IMR-90 (cell line): Measurements from ENCODE around the gene TP73. TPM values are rescaled to one million over a fixed set of nuclear protein-coding genes. Genes with fewer than 3 reads are reported as not detected.

Experiments
- ATAC-seq: fragments of 200-7000 bp; cut with Tn5 transposase; 2 replicates; pipeline ENCODE4 v1.9.1; 2020; ENCODE audit warnings: low read depth, mild to moderate bottlenecking, moderate library complexity
- BruUV-seq: library from RNA; stranded (reverse); fragments of 400-500 nt; replicated peaks from 2 replicates; lab custom pipeline; 2021; lab: Mats Ljungman, UMichigan
- CTCF ChIA-PET: fragments of 300-600 bp; formaldehyde crosslinking; extraction: SDS; loops from one replicate; lab custom pipeline; 2021; ENCODE audit warnings: antibody characterized with exemption; lab: Yijun Ruan, JAX
- POLR2A ChIA-PET: fragments of 300-600 bp; sonication (Branson Sonifier 250); formaldehyde crosslinking; loops from one replicate; lab custom pipeline; 2022; ENCODE audit warnings: antibody characterized with exemption; ENCODE audit not compliant: unreplicated experiment; lab: Charles Lee
- DNase-seq: peaks from one replicate; pipeline ENCODE4 v3.0.0; 2013
- H2AFZ ChIP-seq: replicated peaks from 2 replicates; pipeline ENCODE3; 2013; ENCODE audit warnings: low read length, mild to moderate bottlenecking; ENCODE audit not compliant: poor library complexity
- H2AK5ac ChIP-seq: 2 replicates; pipeline ENCODE4 v1.6.1; 2013; ENCODE audit warnings: low read depth, low read length, inconsistent platforms
- H2AK9ac ChIP-seq: replicated peaks from 2 replicates; pipeline ENCODE3; 2013; ENCODE audit warnings: mild to moderate bottlenecking, low read depth, low read length, moderate library complexity; ENCODE audit not compliant: poor library complexity
- H2BK120ac ChIP-seq: 2 replicates; pipeline ENCODE4 v1.6.1; 2013; ENCODE audit warnings: low read depth, low read length, inconsistent platforms
- H2BK15ac ChIP-seq: 3 replicates; pipeline ENCODE4 v1.6.1; 2013; ENCODE audit warnings: low read depth, low read length, inconsistent platforms
- H2BK20ac ChIP-seq: 2 replicates; pipeline ENCODE4 v1.6.1; 2013; ENCODE audit warnings: low read depth, mild to moderate bottlenecking, inconsistent platforms, low read length, moderate library complexity
- H2BK5ac ChIP-seq: 2 replicates; pipeline ENCODE4 v1.6.1; 2013; ENCODE audit warnings: mild to moderate bottlenecking, low read depth, low read length, inconsistent platforms; ENCODE audit not compliant: poor library complexity, severe bottlenecking
- H3K14ac ChIP-seq: replicated peaks from 2 replicates; pipeline ENCODE4 v1.6.1; 2013; ENCODE audit warnings: low read depth, low read length, inconsistent platforms
- H3K18ac ChIP-seq: 2 replicates; pipeline ENCODE4 v1.6.1; 2013; ENCODE audit warnings: low read depth, low read length, control low read depth
- H3K23ac ChIP-seq: 2 replicates; pipeline ENCODE4 v1.6.1; 2013; ENCODE audit warnings: low read depth, low read length, inconsistent platforms
- H3K27ac ChIP-seq: 2 replicates; pipeline ENCODE4 v1.5.1; 2013; ENCODE audit warnings: mild to moderate bottlenecking, control low read depth, low read length; ENCODE audit not compliant: insufficient read depth
- H3K27me3 ChIP-seq: 2 replicates; pipeline ENCODE4 v1.6.1; 2013; ENCODE audit warnings: low read length; ENCODE audit not compliant: control insufficient read depth, insufficient read depth
- H3K36me3 ChIP-seq: 2 replicates; pipeline ENCODE4 v1.6.1; 2013; ENCODE audit warnings: low read length, mixed read lengths; ENCODE audit not compliant: control insufficient read depth, insufficient read depth
- H3K4ac ChIP-seq: 2 replicates; pipeline ENCODE4 v1.6.1; 2013; ENCODE audit warnings: low read depth, low read length, inconsistent platforms
- H3K4me1 ChIP-seq: 2 replicates; pipeline ENCODE4 v1.6.1; 2013; ENCODE audit warnings: low read length, mixed read lengths; ENCODE audit not compliant: control insufficient read depth, insufficient read depth
- H3K4me2 ChIP-seq: 2 replicates; pipeline ENCODE4 v1.6.1; 2013; ENCODE audit warnings: low read depth, mild to moderate bottlenecking, control low read depth, low read length, moderate library complexity
- H3K4me3 ChIP-seq: 2 replicates; pipeline ENCODE4 v1.5.1; 2013; ENCODE audit warnings: low read depth, mild to moderate bottlenecking, control low read depth, low read length, moderate library complexity; ENCODE audit not compliant: insufficient read depth
- H3K56ac ChIP-seq: 2 replicates; pipeline ENCODE4 v1.6.1; 2013; ENCODE audit warnings: low read length, inconsistent platforms; ENCODE audit not compliant: insufficient read depth; ENCODE audit errors: extremely low read depth
- H3K79me1 ChIP-seq, 2 experiments: 2 replicates each; pipeline ENCODE4 v1.6.1; 2013; ENCODE audit warnings: low read length in 2 of 2, inconsistent platforms in 1 of 2, low read depth in 1 of 2
- H3K9ac ChIP-seq: 2 replicates; pipeline ENCODE4 v1.6.1; 2013; ENCODE audit warnings: low read depth, low read length, control low read depth
- H3K9me1 ChIP-seq: 2 replicates; pipeline ENCODE4 v1.6.1; 2013; ENCODE audit warnings: low read length, inconsistent platforms; ENCODE audit not compliant: insufficient read depth
- H3K9me3 ChIP-seq: 2 replicates; pipeline ENCODE4 v1.6.1; 2013; ENCODE audit warnings: low read length; ENCODE audit not compliant: control insufficient read depth, insufficient read depth
- H4K20me1 ChIP-seq: 2 replicates; pipeline ENCODE4 v1.6.1; 2013; ENCODE audit warnings: low read length, inconsistent platforms; ENCODE audit not compliant: insufficient read depth
- H4K5ac ChIP-seq: 2 replicates; pipeline ENCODE4 v1.6.1; 2013; ENCODE audit warnings: mild to moderate bottlenecking, low read depth, low read length, control low read depth
- H4K8ac ChIP-seq, 2 experiments: 2 replicates each; pipeline ENCODE4 v1.6.1; 2013; ENCODE audit warnings: low read depth in 2 of 2, low read length in 2 of 2, control low read depth in 1 of 2, inconsistent platforms in 1 of 2
- H4K91ac ChIP-seq: 2 replicates; pipeline ENCODE4 v1.6.1; 2013; ENCODE audit warnings: low read depth, low read length, inconsistent platforms; ENCODE audit not compliant: insufficient read depth
- BHLHE40 ChIP-seq: fragments of 150-350 bp; IDR thresholded peaks from 2 replicates; pipeline ENCODE4 v1.6.1; 2016; ENCODE audit warnings: mild to moderate bottlenecking, low read depth, low read length
- CHD1 ChIP-seq: IDR thresholded peaks from 2 replicates; pipeline ENCODE4 v1.6.1; 2012; ENCODE audit warnings: low read depth, low read length, improper control_type of control experiment
- MXI1 ChIP-seq: IDR thresholded peaks from 2 replicates; pipeline ENCODE4 v1.6.1; 2012; ENCODE audit warnings: low read depth, mild to moderate bottlenecking, low read length, moderate library complexity, borderline replicate concordance
- NFE2L2 ChIP-seq: fragments of 150-350 bp; IDR thresholded peaks from 2 replicates; pipeline ENCODE4 v1.6.1; 2016; ENCODE audit warnings: low read depth, mild to moderate bottlenecking, low read length
- POLR2A ChIP-seq: IDR thresholded peaks from 2 replicates; pipeline ENCODE4 v1.6.1; 2012; ENCODE audit warnings: mild to moderate bottlenecking, low read depth, low read length
- RFX5 ChIP-seq: IDR thresholded peaks from 2 replicates; pipeline ENCODE4 v1.8.0; 2012; ENCODE audit warnings: low read depth, mild to moderate bottlenecking, low read length, moderate library complexity
- WGBS, 2 experiments: methylation state at CpG; one replicate each; pipeline versions ENCODE4 v1.1.5 to v1.1.7; 2013; ENCODE audit warnings: missing lambda C conversion rate in 2 of 2; ENCODE audit not compliant: insufficient read length in 1 of 2; ENCODE audit errors: extremely low coverage in 2 of 2; 5-methylcytosine and 5-hydroxymethylcytosine counted together
- dilution Hi-C: fragments of 300-500 bp; cut with HindIII; formaldehyde crosslinking; loops from one replicate; pipeline ENCODE4 v1.14.3; 2018; ENCODE audit warnings: low sequenced_read_pairs; ENCODE audit not compliant: unreplicated experiment
- in situ Hi-C: fragments of 300-500 bp; cut with MboI; formaldehyde crosslinking; loops from 3 replicates; pipeline ENCODE4 v1.14.3; 2019; ENCODE audit warnings: low sequenced_read_pairs, inconsistent platforms, mixed read lengths
- intact Hi-C: fragments of 100-400 bp; cut with micrococcal nuclease; formaldehyde crosslinking; loops from 2 replicates; pipeline ENCODE4 v1.10.0; 2022
- polyA plus RNA-seq, 3 experiments: library from polyadenylated mRNA; depleted of rRNA; stranded (reverse); fragments of >200 nt; gene quantifications; 2 replicates each; pipeline ENCODE4 v1.2.3, GENCODE V29; 2012; ENCODE audit warnings: low replicate concordance in 1 of 3
- total RNA-seq: library from RNA; depleted of rRNA; stranded (reverse); fragments of >200 nt; gene quantifications from 2 replicates; pipeline ENCODE4 v1.2.3, GENCODE V29; 2012
- TF ChIP-seq, protein P1 (sequence below): fragments of 150-350 bp; IDR thresholded peaks from 2 replicates; pipeline ENCODE4 v1.6.1; 2016; ENCODE audit warnings: low read depth, mild to moderate bottlenecking, low read length, moderate library complexity, borderline replicate concordance

Gene TP73
- total and polyA plus RNA-seq, 2 of the 4 experiments (the other 2 are of a cell fraction) = not detected

GRCh38 chr1:3716351-3716750, 64.0 kb downstream of the TP73 start:
- H4K91ac ChIP-seq = no peak overlapping the region
- TF ChIP-seq POLR2A = no peak
- no peak for TF ChIP-seq CHD1
- no peak for TF ChIP-seq RFX5
- no peak for TF ChIP-seq NFE2L2
- TF ChIP-seq BHLHE40 = no peak
- TF ChIP-seq MXI1 = no peak
- TF ChIP-seq, protein P1, sequence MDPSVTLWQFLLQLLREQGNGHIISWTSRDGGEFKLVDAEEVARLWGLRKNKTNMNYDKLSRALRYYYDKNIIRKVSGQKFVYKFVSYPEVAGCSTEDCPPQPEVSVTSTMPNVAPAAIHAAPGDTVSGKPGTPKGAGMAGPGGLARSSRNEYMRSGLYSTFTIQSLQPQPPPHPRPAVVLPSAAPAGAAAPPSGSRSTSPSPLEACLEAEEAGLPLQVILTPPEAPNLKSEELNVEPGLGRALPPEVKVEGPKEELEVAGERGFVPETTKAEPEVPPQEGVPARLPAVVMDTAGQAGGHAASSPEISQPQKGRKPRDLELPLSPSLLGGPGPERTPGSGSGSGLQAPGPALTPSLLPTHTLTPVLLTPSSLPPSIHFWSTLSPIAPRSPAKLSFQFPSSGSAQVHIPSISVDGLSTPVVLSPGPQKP = no peak
- H3K9me1 ChIP-seq = no peaks in the 10 kb centered on the region
- H3K4me1 ChIP-seq = no peaks in the 10 kb centered on the region
- H2AK5ac ChIP-seq = no peak overlapping the region
- no peaks in the 10 kb centered on the region for H3K36me3 ChIP-seq
- H3K23ac ChIP-seq = no peak overlapping the region
- no peak overlapping the region for H3K4me3 ChIP-seq
- CTCF ChIA-PET = no interaction called here
- in situ Hi-C loops = no loop called here
- no peaks in the 10 kb centered on the region for H3K9me3 ChIP-seq
- H3K27me3 ChIP-seq = peaks cover 49% of the 10 kb centered on the region
- H2BK15ac ChIP-seq = no peak overlapping the region
- no peak overlapping the region for H4K5ac ChIP-seq
- H4K20me1 ChIP-seq = no peaks in the 10 kb centered on the region
- 33% methylated on average over 1 of the region's 6 CpGs; no CpG with 5 or more reads in 1 of the 2 experiments for WGBS, 2 experiments
- no peak overlapping the region for H4K8ac ChIP-seq
- ATAC-seq (no peak), DNase-seq (no peak)
- no peak overlapping the region for H3K18ac ChIP-seq
- H3K56ac ChIP-seq = no peak overlapping the region
- H2AK9ac ChIP-seq = no peak overlapping the region
- BruUV-seq = no TSS peak
- intact Hi-C loops = no loop called here
- H3K14ac ChIP-seq = no peak overlapping the region
- H3K4ac ChIP-seq = no peak overlapping the region
- POLR2A ChIA-PET = no interaction called here
- no peak overlapping the region for H2BK5ac ChIP-seq
- no peak overlapping the region for H2BK20ac ChIP-seq
- H2BK120ac ChIP-seq = no peak overlapping the region
- dilution Hi-C loops = no loop called here
- H2AFZ ChIP-seq = no peak overlapping the region
- no peak overlapping the region for H3K4me2 ChIP-seq
- no peak overlapping the region for H3K27ac ChIP-seq
- no peaks in the 10 kb centered on the region for H3K79me1 ChIP-seq
- H3K9ac ChIP-seq = no peak overlapping the region
